OCI-LY7 (cell line): ENCODE measurements around the gene TRIM3.

ENCODE experiments used
- EZH2phosphoT487 ChIP-seq: fragments of 200-600 bp; sonication (generic); IDR thresholded peaks from 2 replicates; pipeline ENCODE4 v1.6.1; 2018; ENCODE audit warnings: low read depth, borderline replicate concordance, mild to moderate bottlenecking, mixed run types, antibody characterized with exemption, low read length, moderate library complexity, mixed read lengths
- TF ChIP-seq, protein P1 (sequence below): fragments of 200-600 bp; sonication (generic); conservative IDR thresholded peaks from 2 replicates; pipeline ENCODE4 v1.5.1; 2014; ENCODE audit warnings: mild to moderate bottlenecking, antibody characterized with exemption, low read length, moderate library complexity, mixed read lengths

DNA sequence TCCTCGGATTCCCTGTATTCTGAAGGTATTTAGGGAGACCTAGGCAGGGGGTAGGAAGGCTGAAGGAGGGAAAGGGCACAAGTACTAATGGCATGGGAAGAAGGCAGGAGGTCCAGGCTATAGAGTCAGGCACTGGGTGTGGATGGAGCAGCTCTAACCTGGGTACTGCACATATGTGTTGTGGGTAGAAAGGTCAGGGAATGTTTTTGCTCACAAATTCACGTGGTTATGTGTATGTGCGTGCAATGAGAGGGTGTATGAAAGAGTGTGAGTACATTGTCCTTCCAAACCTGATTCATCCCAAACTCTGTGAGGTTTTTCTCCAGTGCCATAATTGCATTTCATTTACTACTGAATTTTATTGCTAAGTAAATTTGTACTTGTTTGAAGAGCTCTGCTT lies 46.5 kb upstream of the TRIM3 start:
- TF ChIP-seq, protein P1, sequence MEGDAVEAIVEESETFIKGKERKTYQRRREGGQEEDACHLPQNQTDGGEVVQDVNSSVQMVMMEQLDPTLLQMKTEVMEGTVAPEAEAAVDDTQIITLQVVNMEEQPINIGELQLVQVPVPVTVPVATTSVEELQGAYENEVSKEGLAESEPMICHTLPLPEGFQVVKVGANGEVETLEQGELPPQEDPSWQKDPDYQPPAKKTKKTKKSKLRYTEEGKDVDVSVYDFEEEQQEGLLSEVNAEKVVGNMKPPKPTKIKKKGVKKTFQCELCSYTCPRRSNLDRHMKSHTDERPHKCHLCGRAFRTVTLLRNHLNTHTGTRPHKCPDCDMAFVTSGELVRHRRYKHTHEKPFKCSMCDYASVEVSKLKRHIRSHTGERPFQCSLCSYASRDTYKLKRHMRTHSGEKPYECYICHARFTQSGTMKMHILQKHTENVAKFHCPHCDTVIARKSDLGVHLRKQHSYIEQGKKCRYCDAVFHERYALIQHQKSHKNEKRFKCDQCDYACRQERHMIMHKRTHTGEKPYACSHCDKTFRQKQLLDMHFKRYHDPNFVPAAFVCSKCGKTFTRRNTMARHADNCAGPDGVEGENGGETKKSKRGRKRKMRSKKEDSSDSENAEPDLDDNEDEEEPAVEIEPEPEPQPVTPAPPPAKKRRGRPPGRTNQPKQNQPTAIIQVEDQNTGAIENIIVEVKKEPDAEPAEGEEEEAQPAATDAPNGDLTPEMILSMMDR = no peak
- TF ChIP-seq EZH2phosphoT487 = no peak
